CD4-positive, alpha-beta T cell treated with Interleukin-10 for 1 hour (primary cell): Measurements from ENCODE around the gene RRAD.

ENCODE experiments used
- DNase-seq: peaks from one replicate; pipeline ENCODE4 v3.0.0-alpha.2; 2020

Gene RRAD

GRCh38 chr16:66913081-66913480, 12.3 kb downstream of the RRAD start:
- DNase-seq, result no peak

GRCh38 chr16:66911801-66912200, 13.5 kb downstream of the RRAD start:
- no peak for DNase-seq

- DNase-seq, result no peak
Observed at GRCh38 chr16:66911112-66911511, 14.2 kb downstream of the RRAD start.

- no peak for DNase-seq
Observed at GRCh38 chr16:66910175-66910940, 15.0 kb downstream of the RRAD start.

GRCh38 chr16:66908762-66909559, 16.4 kb downstream of the RRAD start:
- no peak for DNase-seq

GRCh38 chr16:66908116-66908515, 17.2 kb downstream of the RRAD start:
- DNase-seq, result no peak

GRCh38 chr16:66906916-66907836, 18.2 kb downstream of the RRAD start:
- no peak for DNase-seq

GRCh38 chr16:66905633-66906539, 19.4 kb downstream of the RRAD start:
- peak; percentile 42 for DNase-seq

GRCh38 chr16:66904846-66905632, 20.3 kb downstream of the RRAD start:
- no peak for DNase-seq

- no peak for DNase-seq
Observed at GRCh38 chr16:66904428-66904845, 20.9 kb downstream of the RRAD start.

- DNase-seq, result no peak
Observed at GRCh38 chr16:66903544-66904427, 21.5 kb downstream of the RRAD start.

- DNase-seq, result no peak
Observed at GRCh38 chr16:66902648-66903543, 22.4 kb downstream of the RRAD start.

GRCh38 chr16:66901626-66902025, 23.7 kb downstream of the RRAD start:
- DNase-seq, result no peak

- no peak for DNase-seq
Observed at GRCh38 chr16:66900721-66901441, 24.5 kb downstream of the RRAD start.

- DNase-seq, result no peak
Observed at GRCh38 chr16:66899945-66900710, 25.2 kb downstream of the RRAD start.

GRCh38 chr16:66899310-66899944, 25.9 kb downstream of the RRAD start:
- DNase-seq, result no peak

- no peak for DNase-seq
Observed at GRCh38 chr16:66898933-66899309, 26.4 kb downstream of the RRAD start.
